Astrocyte (in vitro differentiated cells and primary cell): ENCODE data around the gene SMIM10L1.

Source experiments
- CTCF ChIP-seq: IDR thresholded peaks from 2 replicates; pipeline ENCODE4 v1.5.1; 2011; ENCODE audit warnings: low read depth, mild to moderate bottlenecking, inconsistent platforms, low read length, moderate library complexity; ENCODE audit not compliant: insufficient read depth
- EZH2 ChIP-seq: IDR thresholded peaks from 2 replicates; pipeline ENCODE4 v1.6.1; 2012; ENCODE audit warnings: mild to moderate bottlenecking, low read length, inconsistent platforms; ENCODE audit not compliant: insufficient read depth

GRCh38 chr12:11134305-11134704, 36.7 kb upstream of the SMIM10L1 start, which contains the start of gene TAS2R30:
- no peak for TF ChIP-seq CTCF
- no peak for TF ChIP-seq EZH2
